Esophagus muscularis mucosa (tissue), 4 donors: ENCODE data around the gene EXOC3L4.

Experiments
- EP300 ChIP-seq: sonication (generic); formaldehyde crosslinking; IDR thresholded peaks from one replicate; pipeline ENCODE4 v1.6.1; 2017; ENCODE audit warnings: antibody characterized with exemption
- POLR2A ChIP-seq: fragments of 450-650 bp; IDR thresholded peaks from one replicate; pipeline ENCODE4 v1.6.1; 2017; ENCODE audit warnings: antibody characterized with exemption, moderate library complexity, mild to moderate bottlenecking, low read depth
- POLR2AphosphoS5 ChIP-seq, 2 donors: sonication (generic); formaldehyde crosslinking; IDR thresholded peaks; one replicate each; pipeline ENCODE4 v1.6.1; 2017; ENCODE audit warnings: antibody characterized with exemption in 2 of 2
- TF ChIP-seq, protein P1 (sequence below), 3 experiments: fragments of 200-600 bp in 2 of 3; fragments of 450-650 bp in 1 of 3; sonication (generic) in 2 of 3; IDR thresholded peaks; one replicate each; pipeline ENCODE4 v1.5.1; 2017 to 2019; ENCODE audit warnings: antibody characterized with exemption in 3 of 3, mild to moderate bottlenecking in 2 of 3, moderate library complexity in 1 of 3

DNA sequence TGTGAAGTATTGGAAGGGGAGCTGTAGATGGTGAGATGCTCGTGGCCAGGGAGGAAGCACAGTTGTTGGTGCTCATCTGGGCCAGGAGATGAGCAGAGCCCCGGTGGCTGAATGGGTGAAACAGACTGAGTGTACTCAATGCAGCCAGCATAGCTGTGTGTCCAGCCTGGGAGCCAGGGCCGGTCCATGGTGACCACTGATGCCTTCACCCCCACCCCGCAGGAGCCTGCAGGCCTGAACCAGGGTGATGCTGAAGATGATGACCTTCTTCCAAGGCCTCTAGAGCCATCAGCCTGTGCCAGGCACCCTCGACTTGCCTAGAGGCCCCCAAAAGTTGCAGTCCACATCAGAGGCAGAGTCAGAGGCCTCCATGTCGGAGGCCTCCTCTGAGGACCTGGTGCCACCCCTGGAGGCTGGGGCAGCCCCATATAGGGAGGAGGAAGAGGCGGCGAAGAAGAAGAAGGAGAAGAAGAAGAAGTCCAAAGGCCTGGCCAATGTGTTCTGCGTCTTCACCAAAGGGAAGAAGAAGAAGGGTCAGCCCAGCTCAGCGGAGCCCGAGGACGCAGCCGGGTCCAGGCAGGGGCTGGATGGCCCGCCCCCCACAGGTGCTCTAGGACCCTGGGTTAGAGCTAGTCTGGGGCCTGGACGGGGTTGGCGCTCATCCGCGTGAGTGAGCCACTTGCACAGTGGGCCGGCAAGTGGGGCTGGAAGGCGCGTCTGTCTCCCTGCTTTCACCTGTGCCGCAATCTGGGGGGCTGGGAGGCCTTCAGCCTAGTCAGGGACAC, 31.8 kb downstream of the EXOC3L4 start:
- no peak for TF ChIP-seq EP300
- TF ChIP-seq, protein P1, sequence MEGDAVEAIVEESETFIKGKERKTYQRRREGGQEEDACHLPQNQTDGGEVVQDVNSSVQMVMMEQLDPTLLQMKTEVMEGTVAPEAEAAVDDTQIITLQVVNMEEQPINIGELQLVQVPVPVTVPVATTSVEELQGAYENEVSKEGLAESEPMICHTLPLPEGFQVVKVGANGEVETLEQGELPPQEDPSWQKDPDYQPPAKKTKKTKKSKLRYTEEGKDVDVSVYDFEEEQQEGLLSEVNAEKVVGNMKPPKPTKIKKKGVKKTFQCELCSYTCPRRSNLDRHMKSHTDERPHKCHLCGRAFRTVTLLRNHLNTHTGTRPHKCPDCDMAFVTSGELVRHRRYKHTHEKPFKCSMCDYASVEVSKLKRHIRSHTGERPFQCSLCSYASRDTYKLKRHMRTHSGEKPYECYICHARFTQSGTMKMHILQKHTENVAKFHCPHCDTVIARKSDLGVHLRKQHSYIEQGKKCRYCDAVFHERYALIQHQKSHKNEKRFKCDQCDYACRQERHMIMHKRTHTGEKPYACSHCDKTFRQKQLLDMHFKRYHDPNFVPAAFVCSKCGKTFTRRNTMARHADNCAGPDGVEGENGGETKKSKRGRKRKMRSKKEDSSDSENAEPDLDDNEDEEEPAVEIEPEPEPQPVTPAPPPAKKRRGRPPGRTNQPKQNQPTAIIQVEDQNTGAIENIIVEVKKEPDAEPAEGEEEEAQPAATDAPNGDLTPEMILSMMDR (IDR thresholded peaks at IDR 0.05) = no peak
- no peak for TF ChIP-seq POLR2AphosphoS5 (IDR thresholded peaks at IDR 0.05)
- no peak for TF ChIP-seq POLR2A
